Nephron progenitor cell (in vitro differentiated cells): ENCODE results near the gene RBP4.
A peak's percentile ranks its signal among the peaks of the same experiment; 100 is the strongest.

Experiments
- DNase-seq: peaks from one replicate; pipeline ENCODE4 v3.0.0; 2021
- H3K27ac Mint-ChIP-seq: 2 replicates; pipeline ENCODE4 v1.8.0; 2021; ENCODE audit warnings: mild to moderate bottlenecking, moderate library complexity, mixed read lengths
- H3K27me3 Mint-ChIP-seq: 2 replicates; pipeline ENCODE4 v1.8.0; 2021; ENCODE audit warnings: mild to moderate bottlenecking, low read depth, mixed read lengths; ENCODE audit not compliant: poor library complexity
- H3K36me3 Mint-ChIP-seq: 2 replicates; pipeline ENCODE4 v1.8.0; 2021; ENCODE audit warnings: low read depth, mixed read lengths
- H3K4me1 Mint-ChIP-seq: 2 replicates; pipeline ENCODE4 v1.8.0; 2021; ENCODE audit warnings: mixed read lengths
- H3K4me3 Mint-ChIP-seq: 2 replicates; pipeline ENCODE4 v1.8.0; 2021; ENCODE audit warnings: mild to moderate bottlenecking, moderate library complexity, mixed read lengths
- H3K9me3 Mint-ChIP-seq: 2 replicates; pipeline ENCODE4 v1.8.0; 2021; ENCODE audit warnings: mild to moderate bottlenecking, moderate library complexity, mixed read lengths
- CTCF ChIP-seq: fragments of 200-600 bp; sonication (generic); IDR thresholded peaks from 2 replicates; pipeline ENCODE4 v1.5.0; 2021; ENCODE audit warnings: antibody characterized with exemption

RBP4 gene

GRCh38 chr10:93584445-93584844, 16.6 kb downstream of the RBP4 start:
- no peak overlapping the region for H3K4me3 Mint-ChIP-seq
- H3K27me3 Mint-ChIP-seq, result peaks cover 29% of the 10 kb centered on the region
- no peaks in the 10 kb centered on the region for H3K36me3 Mint-ChIP-seq
- DNase-seq, result no peak
- H3K9me3 Mint-ChIP-seq, result peaks cover 8% of the 10 kb centered on the region
- no peak overlapping the region for H3K27ac Mint-ChIP-seq
- peaks cover 15% of the 10 kb centered on the region for H3K4me1 Mint-ChIP-seq
- TF ChIP-seq CTCF, result no peak

GRCh38 chr10:93580828-93581227, 20.2 kb downstream of the RBP4 start:
- H3K4me3 Mint-ChIP-seq, result no peak overlapping the region
- peaks cover 8% of the 10 kb centered on the region for H3K4me1 Mint-ChIP-seq
- H3K9me3 Mint-ChIP-seq, result peaks cover 8% of the 10 kb centered on the region
- H3K36me3 Mint-ChIP-seq, result no peaks in the 10 kb centered on the region
- peak; percentile 69 for DNase-seq
- peaks cover 43% of the 10 kb centered on the region for H3K27me3 Mint-ChIP-seq
- peak overlapping the region; percentile 34 for H3K27ac Mint-ChIP-seq
- no peak for TF ChIP-seq CTCF

- Mint-ChIP-seq H3K27me3 (peaks cover 44% of the 10 kb centered on the region), H3K9me3 (peaks cover 8% of the 10 kb centered on the region), H3K4me3 (no peak overlapping the region), H3K27ac (peak overlapping the region; percentile 34), H3K4me1 (peaks cover 8% of the 10 kb centered on the region), H3K36me3 (no peaks in the 10 kb centered on the region)
- DNase-seq, result no peak
- TF ChIP-seq CTCF, result no peak
Observed at GRCh38 chr10:93579985-93580711, 20.9 kb downstream of the RBP4 start.

DNA sequence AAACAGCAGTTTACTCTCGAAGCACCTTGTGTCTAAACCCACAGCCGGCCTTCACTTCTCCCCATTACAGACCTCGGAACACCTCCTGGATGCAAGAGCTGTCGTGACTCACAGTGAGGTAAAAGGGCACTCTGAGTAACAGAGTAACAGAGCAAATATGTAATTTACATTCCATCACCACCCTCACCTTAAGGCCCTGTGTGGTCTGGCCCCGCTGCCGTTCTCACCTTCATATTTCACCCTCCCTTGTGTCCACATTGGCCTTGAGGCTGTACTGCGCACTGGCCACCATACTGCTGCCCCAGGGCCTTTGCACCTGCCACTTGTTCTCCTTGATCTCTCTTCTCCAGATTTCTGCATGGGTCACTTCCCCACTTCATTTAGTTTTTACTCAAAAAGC, 21.9 kb downstream of the RBP4 start:
- Mint-ChIP-seq H3K36me3 (no peaks in the 10 kb centered on the region), H3K9me3 (peaks cover 8% of the 10 kb centered on the region), H3K4me3 (no peak overlapping the region), H3K27ac (no peak overlapping the region), H3K27me3 (peaks cover 43% of the 10 kb centered on the region), H3K4me1 (peaks cover 8% of the 10 kb centered on the region)
- no peak for DNase-seq
- TF ChIP-seq CTCF, result no peak

GRCh38 chr10:93577565-93577964, 23.5 kb downstream of the RBP4 start:
- no peaks in the 10 kb centered on the region for H3K36me3 Mint-ChIP-seq
- peaks cover 16% of the 10 kb centered on the region for H3K4me1 Mint-ChIP-seq
- H3K27me3 Mint-ChIP-seq, result peaks cover 53% of the 10 kb centered on the region
- DNase-seq, result no peak
- no peak for TF ChIP-seq CTCF
- peaks cover 8% of the 10 kb centered on the region for H3K9me3 Mint-ChIP-seq
- no peak overlapping the region for H3K4me3 Mint-ChIP-seq
- H3K27ac Mint-ChIP-seq, result no peak overlapping the region

DNA sequence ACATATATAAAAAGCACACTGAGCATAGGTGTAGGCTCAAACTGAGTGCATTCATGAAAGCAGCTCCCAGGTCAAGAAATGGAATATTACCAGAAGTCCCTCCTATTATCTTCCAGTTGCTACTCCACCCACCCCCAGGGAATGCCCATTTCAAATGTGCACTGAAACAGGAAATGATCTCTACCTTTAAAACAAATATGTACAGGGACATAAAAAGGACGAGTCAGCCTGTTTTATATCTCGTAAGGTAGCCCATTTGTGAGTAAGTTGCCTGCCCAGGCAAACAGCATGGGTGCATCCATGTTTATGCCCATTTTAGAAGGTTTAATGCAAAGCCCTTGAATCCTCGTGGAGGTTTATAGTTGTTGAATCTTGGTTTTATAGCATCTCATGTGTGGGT, 24.1 kb downstream of the RBP4 start:
- H3K27ac Mint-ChIP-seq, result no peak overlapping the region
- no peak overlapping the region for H3K4me3 Mint-ChIP-seq
- H3K27me3 Mint-ChIP-seq, result peaks cover 54% of the 10 kb centered on the region
- TF ChIP-seq CTCF, result no peak
- peaks cover 8% of the 10 kb centered on the region for H3K9me3 Mint-ChIP-seq
- no peaks in the 10 kb centered on the region for H3K36me3 Mint-ChIP-seq
- H3K4me1 Mint-ChIP-seq, result peaks cover 16% of the 10 kb centered on the region
- no peak for DNase-seq
